Measurements from ENCODE around the gene SULT1C4.

DNA sequence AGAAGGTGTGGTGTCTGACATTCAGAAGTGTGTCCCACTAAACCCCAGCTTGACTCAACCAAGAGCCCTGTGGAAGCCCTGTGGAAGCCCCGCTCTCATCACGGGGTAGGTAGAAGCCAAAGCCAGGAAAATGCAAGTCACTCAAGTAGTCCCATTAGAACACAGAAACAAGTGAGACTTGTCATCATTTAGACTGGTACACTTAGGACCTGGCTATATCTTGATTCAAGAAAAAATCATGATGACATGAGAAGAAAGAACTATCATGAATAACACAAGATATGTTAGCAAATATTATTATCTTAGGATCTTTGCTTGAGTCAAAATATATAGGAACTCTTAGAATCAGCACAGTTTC lies 28.2 kb upstream of the SULT1C4 start:
- TF ChIP-seq, protein P1, sequence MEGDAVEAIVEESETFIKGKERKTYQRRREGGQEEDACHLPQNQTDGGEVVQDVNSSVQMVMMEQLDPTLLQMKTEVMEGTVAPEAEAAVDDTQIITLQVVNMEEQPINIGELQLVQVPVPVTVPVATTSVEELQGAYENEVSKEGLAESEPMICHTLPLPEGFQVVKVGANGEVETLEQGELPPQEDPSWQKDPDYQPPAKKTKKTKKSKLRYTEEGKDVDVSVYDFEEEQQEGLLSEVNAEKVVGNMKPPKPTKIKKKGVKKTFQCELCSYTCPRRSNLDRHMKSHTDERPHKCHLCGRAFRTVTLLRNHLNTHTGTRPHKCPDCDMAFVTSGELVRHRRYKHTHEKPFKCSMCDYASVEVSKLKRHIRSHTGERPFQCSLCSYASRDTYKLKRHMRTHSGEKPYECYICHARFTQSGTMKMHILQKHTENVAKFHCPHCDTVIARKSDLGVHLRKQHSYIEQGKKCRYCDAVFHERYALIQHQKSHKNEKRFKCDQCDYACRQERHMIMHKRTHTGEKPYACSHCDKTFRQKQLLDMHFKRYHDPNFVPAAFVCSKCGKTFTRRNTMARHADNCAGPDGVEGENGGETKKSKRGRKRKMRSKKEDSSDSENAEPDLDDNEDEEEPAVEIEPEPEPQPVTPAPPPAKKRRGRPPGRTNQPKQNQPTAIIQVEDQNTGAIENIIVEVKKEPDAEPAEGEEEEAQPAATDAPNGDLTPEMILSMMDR (IDR thresholded peaks at IDR 0.05; ENCODE audit: low read depth, low read length, poor library complexity, severe bottlenecking): no peak
- no peak for TF ChIP-seq EZH2phosphoT487 (IDR thresholded peaks at IDR 0.05; ENCODE audit: borderline replicate concordance, low read length)

All from DOHH2 (cell line).